ENCODE data around the gene INTS1.

The INTS1 gene

DNA sequence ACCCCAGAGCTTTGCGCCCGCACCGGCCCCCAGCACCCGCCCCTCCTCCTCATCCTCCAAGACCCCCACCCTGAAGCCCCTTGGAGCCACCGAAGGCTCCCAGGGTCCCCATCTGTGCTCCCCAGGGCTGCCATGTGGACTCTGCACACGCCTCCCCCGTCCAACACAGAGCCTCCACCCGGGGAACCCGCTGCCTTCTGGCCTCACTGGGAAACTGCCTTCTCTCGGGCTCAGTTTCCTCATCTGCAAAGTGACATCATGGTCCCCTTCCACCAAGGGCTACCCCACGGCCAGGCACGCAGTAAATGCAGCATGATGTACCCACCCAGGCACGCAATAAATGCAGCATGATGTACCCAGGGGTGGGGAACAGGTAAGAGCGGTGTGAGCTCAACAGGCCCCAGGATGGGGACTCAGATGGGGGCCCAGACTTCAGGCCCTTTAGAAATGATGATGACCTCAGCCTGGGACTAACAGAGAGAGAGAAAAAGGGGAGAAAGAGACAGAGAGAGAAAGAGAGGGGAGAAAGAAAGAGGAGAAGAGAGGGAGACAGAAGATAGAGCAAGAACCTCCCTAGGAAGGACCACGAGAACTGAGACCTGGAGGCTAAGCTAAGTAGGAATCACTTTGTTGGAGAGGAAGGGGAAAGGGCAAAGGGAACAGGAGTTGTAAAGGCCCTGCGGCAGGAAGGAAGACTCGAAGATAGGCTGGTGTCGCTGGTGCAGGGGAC is 42.4 kb downstream of the INTS1 start:
- peak overlapping the region; percentile 56 for H3K27ac ChIP-seq
- TF ChIP-seq, protein P1, sequence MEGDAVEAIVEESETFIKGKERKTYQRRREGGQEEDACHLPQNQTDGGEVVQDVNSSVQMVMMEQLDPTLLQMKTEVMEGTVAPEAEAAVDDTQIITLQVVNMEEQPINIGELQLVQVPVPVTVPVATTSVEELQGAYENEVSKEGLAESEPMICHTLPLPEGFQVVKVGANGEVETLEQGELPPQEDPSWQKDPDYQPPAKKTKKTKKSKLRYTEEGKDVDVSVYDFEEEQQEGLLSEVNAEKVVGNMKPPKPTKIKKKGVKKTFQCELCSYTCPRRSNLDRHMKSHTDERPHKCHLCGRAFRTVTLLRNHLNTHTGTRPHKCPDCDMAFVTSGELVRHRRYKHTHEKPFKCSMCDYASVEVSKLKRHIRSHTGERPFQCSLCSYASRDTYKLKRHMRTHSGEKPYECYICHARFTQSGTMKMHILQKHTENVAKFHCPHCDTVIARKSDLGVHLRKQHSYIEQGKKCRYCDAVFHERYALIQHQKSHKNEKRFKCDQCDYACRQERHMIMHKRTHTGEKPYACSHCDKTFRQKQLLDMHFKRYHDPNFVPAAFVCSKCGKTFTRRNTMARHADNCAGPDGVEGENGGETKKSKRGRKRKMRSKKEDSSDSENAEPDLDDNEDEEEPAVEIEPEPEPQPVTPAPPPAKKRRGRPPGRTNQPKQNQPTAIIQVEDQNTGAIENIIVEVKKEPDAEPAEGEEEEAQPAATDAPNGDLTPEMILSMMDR (conservative IDR thresholded peaks at IDR 0.05) = no peak

DNA sequence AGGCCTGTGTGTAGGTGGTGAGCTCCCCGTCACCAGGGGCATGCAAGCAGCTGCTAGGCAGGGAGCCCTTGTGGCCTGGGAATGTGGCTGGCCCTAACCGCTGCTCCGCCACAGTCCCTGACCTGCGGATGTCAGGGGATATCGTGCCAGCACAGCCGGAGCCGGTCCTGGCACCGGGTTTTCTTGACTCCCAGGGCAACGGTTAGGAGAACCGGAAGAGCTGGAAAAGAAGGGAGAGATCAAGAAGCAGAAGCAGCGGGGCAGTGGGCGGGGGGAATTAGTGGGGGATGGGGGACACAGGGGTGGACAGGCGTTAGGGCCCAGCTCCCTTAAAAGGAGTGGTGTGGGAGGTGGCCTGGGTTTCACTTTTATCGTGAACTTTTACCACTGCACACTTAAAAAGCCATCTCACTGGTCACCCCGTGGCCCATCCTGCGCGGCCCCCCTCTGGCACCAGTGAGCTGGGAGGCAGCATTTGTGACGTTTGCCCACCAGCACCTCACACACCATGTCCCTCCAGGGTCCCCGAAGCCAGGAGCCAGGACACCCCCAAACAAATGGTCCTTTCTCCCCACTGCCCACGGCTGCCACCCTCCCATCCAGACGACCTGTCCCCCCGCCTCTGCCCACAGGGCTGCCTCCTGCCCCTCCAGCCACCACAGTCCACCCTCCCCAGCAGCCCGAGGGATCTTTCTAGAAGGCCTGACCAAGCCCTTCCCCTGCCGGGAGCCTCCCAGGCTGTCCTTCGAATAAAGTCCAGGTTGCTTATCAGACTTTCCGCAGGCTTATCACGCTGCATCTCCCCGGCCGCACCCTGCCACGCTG is 43.2 kb downstream of the INTS1 start:
- TF ChIP-seq, protein P1 (conservative IDR thresholded peaks at IDR 0.05) = no peak
- H3K27ac ChIP-seq = peak overlapping the region; percentile 56

DNA sequence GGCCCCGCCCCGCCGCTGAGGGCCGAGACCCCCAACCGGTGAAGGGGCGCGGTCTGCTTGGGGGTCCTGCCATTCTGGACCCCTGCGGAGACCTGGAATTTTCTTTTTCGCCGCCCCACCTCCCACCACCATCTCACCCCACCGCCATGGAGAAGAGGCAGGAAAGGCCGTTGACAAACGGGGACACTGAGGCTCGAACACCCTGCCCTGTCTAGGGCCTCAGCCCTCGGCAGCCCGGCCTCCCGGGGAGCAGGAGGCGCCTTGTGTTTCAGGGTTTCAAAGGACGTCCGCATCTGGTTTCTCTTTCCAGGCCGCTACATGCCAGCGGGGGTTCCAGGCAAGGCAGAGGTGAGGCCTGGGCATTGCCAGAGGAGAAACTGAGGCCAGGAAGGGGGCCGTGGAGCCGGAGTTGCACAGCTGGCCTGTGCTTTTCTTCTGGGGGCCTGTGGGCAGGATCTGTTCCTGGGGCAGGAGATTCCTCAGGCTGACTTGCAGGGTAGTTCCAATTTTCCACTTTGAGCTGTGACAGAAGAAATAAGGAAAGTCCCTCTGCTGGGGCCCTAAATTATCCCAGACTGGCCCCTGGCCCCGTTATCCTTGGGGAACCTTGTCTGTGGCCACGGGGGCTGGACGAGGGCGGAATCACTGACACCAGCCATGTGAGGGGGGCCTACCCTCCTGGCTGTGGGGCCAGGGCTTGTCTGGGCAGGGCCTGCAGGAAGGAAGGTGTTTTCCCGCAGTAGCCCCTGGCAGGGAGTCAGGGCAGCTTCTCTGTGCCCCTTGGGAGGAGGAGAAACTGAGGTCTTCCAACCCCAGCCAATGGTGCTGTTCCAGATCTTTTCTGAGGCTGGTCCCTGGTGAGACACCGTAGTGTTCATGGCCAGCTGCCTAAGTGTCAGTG is 44.0 kb downstream of the INTS1 start:
- TF ChIP-seq, protein P1 (conservative IDR thresholded peaks at IDR 0.05) = no peak
- H3K27ac ChIP-seq = peak overlapping the region; percentile 56

DNA sequence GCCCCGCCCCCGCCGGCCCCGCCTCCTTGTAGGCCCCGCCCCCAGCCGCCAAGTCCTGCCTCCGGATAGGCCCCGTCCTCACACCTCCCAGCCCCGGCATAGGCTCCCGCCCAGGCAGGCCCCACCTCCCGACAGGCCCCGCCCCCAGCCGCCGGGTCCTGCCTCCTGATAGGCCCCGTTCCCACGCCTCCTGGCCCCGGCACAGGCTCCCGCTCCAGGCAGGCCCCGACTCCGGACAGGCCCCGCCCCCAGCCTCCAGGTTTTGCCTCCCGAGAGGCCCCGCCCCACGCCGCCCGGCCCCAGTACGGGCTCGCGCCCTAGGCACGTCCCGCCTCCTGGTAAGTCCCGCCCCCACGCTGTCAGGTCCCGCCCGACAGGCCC is 44.7 kb downstream of the INTS1 start:
- peak overlapping the region; percentile 65 for H3K27ac ChIP-seq

DNA sequence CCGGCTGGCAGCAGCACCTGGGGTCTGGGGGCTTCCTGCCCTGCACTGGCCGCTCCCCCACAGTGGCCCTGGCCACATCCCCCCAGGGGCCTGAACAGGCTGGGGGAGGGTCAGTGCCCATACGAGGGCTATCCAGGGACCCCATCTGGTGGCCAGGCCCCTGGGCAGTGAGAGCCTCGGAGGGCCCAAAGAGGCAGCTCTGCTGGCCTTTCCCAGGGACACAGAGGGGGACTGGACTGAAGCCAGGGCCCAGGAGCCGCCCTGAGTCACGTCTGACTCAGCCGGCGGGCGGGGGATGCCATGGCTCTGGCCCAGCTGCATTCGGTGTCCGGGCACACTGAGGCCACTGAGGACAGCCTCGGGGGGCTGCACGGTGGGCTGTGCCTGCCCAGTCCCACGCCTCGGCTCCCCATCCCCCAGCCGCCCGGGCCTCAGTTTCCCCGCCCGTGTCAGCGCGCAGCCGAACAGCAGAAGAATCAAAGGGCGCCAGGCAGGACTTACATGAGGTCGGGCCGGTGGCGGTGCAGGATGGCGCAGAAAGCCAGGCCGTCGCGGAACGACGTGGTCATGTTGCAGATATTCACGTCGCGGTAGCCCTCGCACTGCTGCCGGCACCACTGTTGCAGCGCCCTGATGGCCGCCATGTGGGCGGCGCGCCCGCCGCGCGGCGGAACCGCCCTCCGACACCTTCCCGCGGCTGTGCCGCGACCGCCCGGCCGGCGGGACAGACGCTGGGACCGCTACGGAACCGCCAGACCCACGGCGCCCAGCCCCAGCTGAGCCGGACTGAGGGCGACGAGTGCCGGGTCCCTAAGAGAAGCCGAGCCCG is 45.3 kb downstream of the INTS1 start, which contains the start of gene MICALL2:
Gene MICALL2, minus strand, starts transcription at position 788 of the 829 bp plus-strand sequence. Its CDS starts 144 bp downstream, at position 644.
- TF ChIP-seq, protein P1 (conservative IDR thresholded peaks at IDR 0.05) = no peak
- H3K27ac ChIP-seq = peak within 1 kb of the TSS; percentile 65

More for the DNA sequence above, 44.7 kb downstream of the INTS1 start:
- TF ChIP-seq, protein P1 (conservative IDR thresholded peaks at IDR 0.05) = no peak

DNA sequence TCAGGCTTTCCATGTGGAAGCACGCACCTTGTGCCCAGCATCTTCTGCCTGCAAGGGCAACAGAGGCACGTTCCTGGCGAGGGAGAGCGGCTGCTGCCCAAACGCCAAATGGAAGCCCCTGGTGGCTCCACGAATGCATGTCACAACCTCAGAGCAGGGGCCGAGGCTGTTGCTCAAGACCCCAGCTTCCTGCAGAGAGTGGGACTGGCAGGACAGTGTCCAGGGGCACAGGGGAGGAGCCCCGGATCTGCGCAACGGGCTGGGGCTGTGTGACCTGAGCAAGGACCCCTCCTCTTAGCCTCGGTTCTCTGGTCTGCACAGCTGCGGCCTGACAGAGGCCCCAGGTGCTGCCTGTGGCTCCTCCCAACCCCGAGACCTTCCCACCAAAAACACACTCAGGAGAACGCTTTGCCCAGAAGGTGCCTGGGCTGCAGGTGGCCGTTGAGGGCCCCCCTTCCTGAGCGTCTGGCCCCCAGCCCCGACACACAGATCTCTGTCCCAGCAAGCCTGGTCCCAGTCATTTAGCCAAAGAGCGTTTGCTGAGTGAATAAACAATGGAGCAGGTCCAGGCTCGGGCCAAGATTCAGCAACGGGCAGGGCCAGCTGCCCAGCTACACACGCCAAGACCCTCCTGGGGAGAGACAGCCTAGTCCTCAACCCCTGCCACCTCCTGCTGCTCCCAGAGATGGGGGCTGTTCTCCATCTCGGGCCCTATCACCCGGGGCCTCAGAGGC is 46.1 kb downstream of the INTS1 start:
- peak overlapping the region; percentile 65 for H3K27ac ChIP-seq
- TF ChIP-seq, protein P1 (conservative IDR thresholded peaks at IDR 0.05) = no peak
